MM.1S (cell line): Measurements from ENCODE around the gene TMOD3.
"Not testable (repeated sequence)": the region's sequence is repeated elsewhere in the genome, so short reads cannot be mapped to it uniquely, and the experiment has no call there.

Experiments used
- DNase-seq: peaks from one replicate; pipeline ENCODE4 v3.0.0-alpha.2; 2015
- H2AFZ ChIP-seq: fragments of 300-600 bp; sonication (generic); 2 replicates; pipeline ENCODE4 v1.6.0; 2016; ENCODE audit warnings: antibody characterized with exemption, low read length
- H3F3A ChIP-seq: fragments of 300-600 bp; sonication (generic); 2 replicates; pipeline ENCODE4 v1.6.1; 2016; ENCODE audit warnings: mild to moderate bottlenecking, antibody characterized with exemption, low read length, moderate library complexity, mixed read lengths; ENCODE audit not compliant: insufficient read depth
- H3K27ac ChIP-seq: fragments of 300-600 bp; sonication (generic); 2 replicates; pipeline ENCODE4 v1.5.1; 2016; ENCODE audit warnings: mild to moderate bottlenecking, low read length
- H3K27me3 ChIP-seq: fragments of 300-600 bp; sonication (generic); replicated peaks from 2 replicates; pipeline ENCODE4 v1.6.0; 2016; ENCODE audit warnings: low read length; ENCODE audit not compliant: insufficient read depth
- H3K36me3 ChIP-seq: fragments of 300-600 bp; sonication (generic); replicated peaks from 2 replicates; pipeline ENCODE4 v1.6.1; 2016; ENCODE audit warnings: mild to moderate bottlenecking, low read length, mixed read lengths; ENCODE audit not compliant: insufficient read depth
- H3K4me1 ChIP-seq: fragments of 300-600 bp; sonication (generic); 2 replicates; pipeline ENCODE4 v1.6.1; 2016; ENCODE audit warnings: low read length, mixed read lengths
- H3K4me2 ChIP-seq: fragments of 300-600 bp; sonication (generic); 2 replicates; pipeline ENCODE4 v1.6.0; 2016; ENCODE audit warnings: low read depth, low read length
- H3K4me3 ChIP-seq: fragments of 300-600 bp; sonication (generic); 2 replicates; pipeline ENCODE4 v1.5.1; 2016; ENCODE audit warnings: low read length, mixed read lengths
- H3K79me2 ChIP-seq: fragments of 300-600 bp; sonication (generic); 2 replicates; pipeline ENCODE4 v1.6.1; 2016; ENCODE audit warnings: mixed run types, low read length, mixed read lengths
- H3K9ac ChIP-seq: fragments of 300-600 bp; sonication (generic); 2 replicates; pipeline ENCODE4 v1.6.1; 2016; ENCODE audit warnings: low read length, mixed read lengths
- H3K9me2 ChIP-seq: fragments of 300-600 bp; sonication (generic); replicated peaks from 2 replicates; pipeline ENCODE4 v1.6.1; 2016; ENCODE audit warnings: mild to moderate bottlenecking, low read length, mixed read lengths; ENCODE audit not compliant: insufficient read depth
- H3K9me3 ChIP-seq: fragments of 300-600 bp; sonication (generic); replicated peaks from 2 replicates; pipeline ENCODE4 v1.6.1; 2016; ENCODE audit warnings: mild to moderate bottlenecking, low read length, mixed read lengths; ENCODE audit not compliant: insufficient read depth
- H4K20me1 ChIP-seq: fragments of 300-600 bp; sonication (generic); 2 replicates; pipeline ENCODE4 v1.6.1; 2016; ENCODE audit warnings: mild to moderate bottlenecking, low read length, moderate library complexity, mixed read lengths; ENCODE audit not compliant: insufficient read depth
- CTCF ChIP-seq: fragments of 300-600 bp; sonication (generic); IDR thresholded peaks from 2 replicates; pipeline ENCODE4 v1.5.1; 2016; ENCODE audit warnings: antibody characterized with exemption, low read length, mixed read lengths
- EZH2 ChIP-seq: fragments of 300-600 bp; sonication (generic); optimal IDR thresholded peaks from 2 replicates; pipeline ENCODE3; 2017; ENCODE audit warnings: low read depth, mild to moderate bottlenecking, antibody characterized with exemption, low read length, mixed read lengths
- EZH2phosphoT487 ChIP-seq: fragments of 300-600 bp; sonication (generic); IDR thresholded peaks from 2 replicates; pipeline ENCODE4 v1.6.1; 2018; ENCODE audit warnings: antibody characterized with exemption, low read length

TMOD3 gene

GRCh38 chr15:51884517-51885236 lies 55.2 kb downstream of the TMOD3 start:
- Histone ChIP-seq H3K79me2 (peaks cover 12% of the 10 kb centered on the region; the same call in 1 of the 2 replicates), H3K9ac (no peak overlapping the region)

GRCh38 chr15:51885758-51886157 lies 56.3 kb downstream of the TMOD3 start:
- H3K4me2 ChIP-seq, H4K20me1 ChIP-seq, DNase-seq, H3K9me2 ChIP-seq, H3K9ac ChIP-seq, H3K27me3 ChIP-seq, H2AFZ ChIP-seq, H3K27ac ChIP-seq, H3K4me3 ChIP-seq, H3K9me3 ChIP-seq, H3K36me3 ChIP-seq, H3F3A ChIP-seq, H3K4me1 ChIP-seq: not testable (repeated sequence)
- H3K79me2 ChIP-seq = peaks cover 12% of the 10 kb centered on the region; the same call in 1 of the 2 replicates

More at GRCh38 chr15:51884517-51885236, 55.2 kb downstream of the TMOD3 start:
- no peaks in the 10 kb centered on the region for H3K9me2 ChIP-seq
- 0 out of 2 replicates have a peak, but pooled peaks cover 6% of the 10 kb centered on the region for H3F3A ChIP-seq
- no peaks in the 10 kb centered on the region for H4K20me1 ChIP-seq
- 0 out of 2 replicates have a peak, but pooled peaks cover 4% of the 10 kb centered on the region for H3K4me1 ChIP-seq
- H3K4me2 ChIP-seq = no peak overlapping the region
- DNase-seq = no peak
- H3K27me3 ChIP-seq = no peaks in the 10 kb centered on the region
- no peaks in the 10 kb centered on the region for H3K9me3 ChIP-seq
- H3K36me3 ChIP-seq = no peaks in the 10 kb centered on the region
- H3K4me3 ChIP-seq = no peak overlapping the region
- no peak overlapping the region for H2AFZ ChIP-seq
- TF ChIP-seq EZH2phosphoT487 (no peak), EZH2 (no peak), CTCF (no peak)
- no peak overlapping the region for H3K27ac ChIP-seq

- Histone ChIP-seq H3K79me2 (peaks cover 10% of the 10 kb centered on the region; the same call in 1 of the 2 replicates), H3K4me2 (no peak overlapping the region), H4K20me1 (no peaks in the 10 kb centered on the region), H3K4me3 (no peak overlapping the region), H3K4me1 (0 out of 2 replicates have a peak, but pooled peaks cover 4% of the 10 kb centered on the region), H3K27me3 (no peaks in the 10 kb centered on the region), H3K27ac (no peak overlapping the region), H3F3A (0 out of 2 replicates have a peak, but pooled peaks cover 6% of the 10 kb centered on the region), H3K9me3 (no peaks in the 10 kb centered on the region), H3K9me2 (no peaks in the 10 kb centered on the region), H2AFZ (no peak overlapping the region), H3K36me3 (no peaks in the 10 kb centered on the region), H3K9ac (no peak overlapping the region)
- no peak for DNase-seq
- TF ChIP-seq CTCF (no peak), EZH2phosphoT487 (no peak), EZH2 (no peak)
Measured at GRCh38 chr15:51887887-51888592, 58.6 kb downstream of the TMOD3 start.
